ENCODE measurements around the gene MORF4L1. TPM values are rescaled to one million over a fixed set of nuclear protein-coding genes. Genes with fewer than 3 reads are reported as not detected.
"Not testable (repeated sequence)": the region's sequence is repeated elsewhere in the genome, so short reads cannot be mapped to it uniquely, and the experiment has no call there.

Gene MORF4L1
- total RNA-seq, 1 donor = 480 TPM

DNA sequence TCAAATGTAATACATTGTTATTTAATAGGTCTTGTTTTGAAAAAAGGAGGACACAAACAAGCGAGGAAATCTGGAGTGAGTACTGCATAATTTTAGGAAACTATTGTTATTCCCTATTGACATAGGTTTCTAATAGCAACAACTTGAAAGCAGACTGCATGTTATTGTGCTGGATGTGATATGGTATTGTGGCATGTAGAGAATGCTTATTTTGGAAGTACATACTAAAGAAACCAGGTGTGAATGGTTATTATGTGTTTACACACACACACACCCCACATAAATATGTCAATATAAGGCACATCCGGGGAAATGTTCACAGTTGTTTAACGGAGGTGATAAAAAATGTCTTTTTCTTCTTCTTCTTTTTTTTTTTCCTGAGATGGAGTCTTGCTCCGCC, 5.9 kb upstream of the MORF4L1 start:
- TF ChIP-seq, protein P1, sequence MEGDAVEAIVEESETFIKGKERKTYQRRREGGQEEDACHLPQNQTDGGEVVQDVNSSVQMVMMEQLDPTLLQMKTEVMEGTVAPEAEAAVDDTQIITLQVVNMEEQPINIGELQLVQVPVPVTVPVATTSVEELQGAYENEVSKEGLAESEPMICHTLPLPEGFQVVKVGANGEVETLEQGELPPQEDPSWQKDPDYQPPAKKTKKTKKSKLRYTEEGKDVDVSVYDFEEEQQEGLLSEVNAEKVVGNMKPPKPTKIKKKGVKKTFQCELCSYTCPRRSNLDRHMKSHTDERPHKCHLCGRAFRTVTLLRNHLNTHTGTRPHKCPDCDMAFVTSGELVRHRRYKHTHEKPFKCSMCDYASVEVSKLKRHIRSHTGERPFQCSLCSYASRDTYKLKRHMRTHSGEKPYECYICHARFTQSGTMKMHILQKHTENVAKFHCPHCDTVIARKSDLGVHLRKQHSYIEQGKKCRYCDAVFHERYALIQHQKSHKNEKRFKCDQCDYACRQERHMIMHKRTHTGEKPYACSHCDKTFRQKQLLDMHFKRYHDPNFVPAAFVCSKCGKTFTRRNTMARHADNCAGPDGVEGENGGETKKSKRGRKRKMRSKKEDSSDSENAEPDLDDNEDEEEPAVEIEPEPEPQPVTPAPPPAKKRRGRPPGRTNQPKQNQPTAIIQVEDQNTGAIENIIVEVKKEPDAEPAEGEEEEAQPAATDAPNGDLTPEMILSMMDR (IDR thresholded peaks at IDR 0.05; ENCODE audit: insufficient read depth, low read depth, low read length) = no peak
- no peak overlapping the region for H3K4me3 ChIP-seq (ENCODE audit: low read depth, low read length)
- DNase-seq (ENCODE audit: low read depth) = no peak

GRCh38 chr15:78868366-78868765, 4.3 kb upstream of the MORF4L1 start:
- DNase-seq (ENCODE audit: low read depth) = no peak
- TF ChIP-seq, protein P1 (IDR thresholded peaks at IDR 0.05; ENCODE audit: insufficient read depth, low read depth, low read length) = no peak

DNA sequence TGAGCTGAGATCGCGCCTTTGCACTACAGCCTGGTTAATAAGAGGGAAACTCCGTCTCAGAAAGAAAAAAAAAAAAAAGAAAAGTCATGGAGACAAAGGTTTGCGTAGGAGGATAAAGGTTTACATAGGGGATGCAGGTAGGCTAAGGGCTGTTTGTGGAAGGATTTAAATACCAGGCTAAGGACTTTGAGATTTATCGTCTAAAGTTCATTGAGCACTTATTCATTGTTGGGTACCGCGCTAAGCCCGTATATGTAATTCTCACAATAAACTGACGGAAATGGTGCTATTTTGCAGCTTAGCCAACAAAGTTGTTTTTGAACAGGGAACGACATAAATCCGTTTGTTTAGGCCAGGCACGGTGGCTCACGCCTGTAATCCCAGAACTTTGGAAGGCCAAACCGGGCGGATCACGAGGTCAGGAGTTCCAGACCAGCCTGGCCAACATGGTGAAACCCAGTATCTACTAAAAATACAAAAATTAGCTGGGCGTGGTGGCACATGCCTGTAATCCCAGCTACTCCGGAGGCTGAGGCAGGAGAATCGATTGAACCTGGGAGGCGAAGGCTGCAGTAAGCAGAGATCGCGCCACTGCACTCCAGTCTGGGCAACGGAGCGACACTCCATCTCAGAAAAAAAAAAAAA, 1.1 kb upstream of the MORF4L1 start:
- H3K4me3 ChIP-seq (ENCODE audit: low read depth, low read length) = peak overlapping the region; percentile 61
- not testable (repeated sequence) for DNase-seq (ENCODE audit: low read depth)

More at GRCh38 chr15:78868366-78868765, 4.3 kb upstream of the MORF4L1 start:
- H3K4me3 ChIP-seq (ENCODE audit: low read depth, low read length) = no peak overlapping the region

DNA sequence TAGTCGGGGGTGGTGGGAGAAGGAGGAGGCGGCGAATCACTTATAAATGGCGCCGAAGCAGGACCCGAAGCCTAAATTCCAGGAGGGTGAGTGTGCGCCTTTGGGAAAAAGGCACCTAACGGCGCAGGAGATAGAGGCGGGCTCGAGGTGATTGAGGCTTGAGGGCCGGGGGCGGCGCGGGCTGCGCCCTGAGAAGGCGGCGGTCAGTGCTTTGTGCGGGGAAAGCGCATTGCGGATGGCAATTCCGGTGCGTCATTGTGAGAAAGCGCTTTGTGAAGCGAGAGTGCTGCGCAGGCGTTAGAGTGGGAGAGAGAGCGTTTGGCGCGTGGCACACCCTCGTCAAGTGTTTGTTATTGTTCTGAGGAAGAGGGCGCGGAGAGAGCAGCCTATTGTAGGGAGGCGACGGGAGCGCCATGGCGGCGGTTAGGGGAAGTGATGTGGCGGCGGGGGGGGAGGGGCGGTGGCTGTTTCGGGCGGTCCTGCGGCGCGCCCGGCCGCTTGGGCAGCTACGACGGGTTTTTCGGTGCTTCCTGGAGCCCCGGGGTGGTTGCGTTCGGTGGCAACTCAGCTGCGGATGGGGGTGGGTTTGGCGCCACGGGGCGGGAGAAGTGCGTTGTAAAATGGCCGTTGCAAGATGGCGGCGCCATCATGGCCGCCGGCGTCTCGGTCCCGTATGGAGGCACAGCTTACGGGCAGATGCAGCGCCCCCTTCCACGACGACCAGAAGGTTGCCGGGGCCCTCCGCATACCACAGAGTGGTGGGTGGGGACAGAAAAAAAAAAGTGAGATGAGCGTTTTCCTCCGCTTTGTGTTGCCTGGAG, 492 bp downstream of the MORF4L1 start:
- TF ChIP-seq, protein P1 (IDR thresholded peaks at IDR 0.05; ENCODE audit: insufficient read depth, low read depth, low read length) = peak; percentile 47
- peak; percentile 93 for DNase-seq (ENCODE audit: low read depth)

DNA sequence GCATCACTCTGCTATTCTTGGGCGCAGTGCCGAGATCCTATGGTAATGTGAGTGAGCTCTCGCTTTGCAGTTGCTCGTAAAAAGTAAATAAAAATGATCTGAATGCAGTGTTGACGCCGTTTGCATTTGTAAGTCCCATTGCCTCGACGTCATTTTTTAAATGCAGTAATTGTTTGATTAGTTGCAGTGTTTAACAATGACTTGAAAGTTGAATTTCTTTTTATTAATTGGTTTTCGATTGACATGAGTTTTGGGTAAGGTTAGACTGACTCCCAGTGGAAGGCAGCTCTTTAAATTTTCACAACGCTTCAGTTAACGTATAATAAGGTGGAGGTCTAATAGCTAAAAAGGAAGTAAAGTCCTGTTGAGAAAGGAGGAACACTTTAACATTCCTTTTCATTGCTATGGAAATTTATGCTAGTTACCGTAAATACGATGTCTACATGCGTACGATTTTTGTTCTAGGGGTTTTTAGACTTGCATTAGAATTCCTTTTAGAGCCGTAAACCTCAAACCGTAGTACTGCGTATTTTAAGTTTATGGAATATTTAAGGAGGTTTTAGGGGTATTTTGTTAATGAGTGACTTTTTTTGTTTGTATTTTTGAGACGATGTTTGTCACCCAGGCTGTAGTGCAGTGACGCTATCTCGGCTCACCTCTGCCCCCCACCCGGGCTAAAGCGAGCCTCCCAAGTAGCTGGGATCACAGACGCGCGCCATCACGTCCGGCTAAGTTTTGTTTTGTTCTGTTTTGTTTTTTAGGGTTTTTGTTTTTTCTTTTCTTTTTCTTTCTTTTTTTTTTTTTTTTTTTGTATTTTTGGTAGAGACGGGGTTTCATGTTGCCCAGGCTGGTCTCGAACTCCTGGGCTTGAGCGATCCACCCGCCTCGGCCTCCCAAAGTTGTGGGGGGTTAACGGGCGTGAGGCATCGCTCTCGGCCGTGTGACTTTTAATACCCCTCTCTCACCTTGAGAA, 1.4 kb downstream of the MORF4L1 start:
- TF ChIP-seq, protein P1 (IDR thresholded peaks at IDR 0.05; ENCODE audit: insufficient read depth, low read depth, low read length) = no peak
- peak overlapping the region; percentile 93 for H3K4me3 ChIP-seq (ENCODE audit: low read depth, low read length)
- peak; percentile 52 for DNase-seq (ENCODE audit: low read depth)

More for the DNA sequence above, 492 bp downstream of the MORF4L1 start:
- H3K4me3 ChIP-seq (ENCODE audit: low read depth, low read length) = peak overlapping the region; percentile 93

- TF ChIP-seq, protein P1 (IDR thresholded peaks at IDR 0.05; ENCODE audit: insufficient read depth, low read depth, low read length) = no peak
- no peak for DNase-seq (ENCODE audit: low read depth)
- peak overlapping the region; percentile 93 for H3K4me3 ChIP-seq (ENCODE audit: low read depth, low read length)
Observed at GRCh38 chr15:78875107-78875914, 2.6 kb downstream of the MORF4L1 start.

GRCh38 chr15:78876954-78877353, 4.3 kb downstream of the MORF4L1 start:
- peak overlapping the region; percentile 93 for H3K4me3 ChIP-seq (ENCODE audit: low read depth, low read length)
- not testable (repeated sequence) for DNase-seq (ENCODE audit: low read depth)
